SW480 (cell line): ENCODE results near the gene LYZL1.
"Not testable (repeated sequence)": the region's sequence is repeated elsewhere in the genome, so short reads cannot be mapped to it uniquely, and the experiment has no call there.

Source experiments
- DNase-seq: peaks from one replicate; pipeline ENCODE4 v3.0.0-alpha.2; 2016; ENCODE audit warnings: low spot score

LYZL1 gene

GRCh38 chr10:29263506-29263905 is 25.4 kb upstream of the LYZL1 start:
- no peak for DNase-seq

- no peak for DNase-seq
Measured at GRCh38 chr10:29265210-29265768, 23.6 kb upstream of the LYZL1 start.

- DNase-seq = no peak
Measured at GRCh38 chr10:29266641-29267040, 22.2 kb upstream of the LYZL1 start.

- DNase-seq = no peak
Measured at GRCh38 chr10:29268011-29268410, 20.9 kb upstream of the LYZL1 start.

- DNase-seq = no peak
Measured at GRCh38 chr10:29269486-29269885, 19.4 kb upstream of the LYZL1 start.

- no peak for DNase-seq
Measured at GRCh38 chr10:29270883-29271282, 18.0 kb upstream of the LYZL1 start.

GRCh38 chr10:29271877-29272276 is 17.0 kb upstream of the LYZL1 start:
- DNase-seq = no peak

GRCh38 chr10:29273478-29273877 is 15.4 kb upstream of the LYZL1 start:
- no peak for DNase-seq

GRCh38 chr10:29276251-29276850 is 12.5 kb upstream of the LYZL1 start:
- DNase-seq = no peak

GRCh38 chr10:29277296-29277695 is 11.6 kb upstream of the LYZL1 start:
- DNase-seq = no peak

- DNase-seq = no peak
Measured at GRCh38 chr10:29279779-29280487, 8.9 kb upstream of the LYZL1 start.

- no peak for DNase-seq
Measured at GRCh38 chr10:29280488-29280840, 8.4 kb upstream of the LYZL1 start.

- DNase-seq = no peak
Measured at GRCh38 chr10:29285624-29286051, 3.2 kb upstream of the LYZL1 start.

GRCh38 chr10:29287635-29288034 is 1.2 kb upstream of the LYZL1 start:
- no peak for DNase-seq

- DNase-seq = not testable (repeated sequence)
Measured at GRCh38 chr10:29291561-29291960, 2.7 kb downstream of the LYZL1 start.

GRCh38 chr10:29292406-29292805 is 3.5 kb downstream of the LYZL1 start:
- DNase-seq = not testable (repeated sequence)

- no peak for DNase-seq
Measured at GRCh38 chr10:29295813-29296212, 6.9 kb downstream of the LYZL1 start.

GRCh38 chr10:29297678-29298077 is 8.8 kb downstream of the LYZL1 start:
- peak; percentile 14 for DNase-seq

- no peak for DNase-seq
Measured at GRCh38 chr10:29301359-29301910, 12.6 kb downstream of the LYZL1 start.

GRCh38 chr10:29302499-29302898 is 13.6 kb downstream of the LYZL1 start:
- DNase-seq = no peak

GRCh38 chr10:29304264-29304994 is 15.6 kb downstream of the LYZL1 start:
- peak; percentile 72 for DNase-seq

GRCh38 chr10:29304995-29305335 is 16.1 kb downstream of the LYZL1 start:
- DNase-seq = no peak

GRCh38 chr10:29306688-29307087 is 17.8 kb downstream of the LYZL1 start:
- no peak for DNase-seq
